Measurements from ENCODE around the gene IFITM10.
"Not testable (repeated sequence)": the region's sequence is repeated elsewhere in the genome, so short reads cannot be mapped to it uniquely, and the experiment has no call there.

DNA sequence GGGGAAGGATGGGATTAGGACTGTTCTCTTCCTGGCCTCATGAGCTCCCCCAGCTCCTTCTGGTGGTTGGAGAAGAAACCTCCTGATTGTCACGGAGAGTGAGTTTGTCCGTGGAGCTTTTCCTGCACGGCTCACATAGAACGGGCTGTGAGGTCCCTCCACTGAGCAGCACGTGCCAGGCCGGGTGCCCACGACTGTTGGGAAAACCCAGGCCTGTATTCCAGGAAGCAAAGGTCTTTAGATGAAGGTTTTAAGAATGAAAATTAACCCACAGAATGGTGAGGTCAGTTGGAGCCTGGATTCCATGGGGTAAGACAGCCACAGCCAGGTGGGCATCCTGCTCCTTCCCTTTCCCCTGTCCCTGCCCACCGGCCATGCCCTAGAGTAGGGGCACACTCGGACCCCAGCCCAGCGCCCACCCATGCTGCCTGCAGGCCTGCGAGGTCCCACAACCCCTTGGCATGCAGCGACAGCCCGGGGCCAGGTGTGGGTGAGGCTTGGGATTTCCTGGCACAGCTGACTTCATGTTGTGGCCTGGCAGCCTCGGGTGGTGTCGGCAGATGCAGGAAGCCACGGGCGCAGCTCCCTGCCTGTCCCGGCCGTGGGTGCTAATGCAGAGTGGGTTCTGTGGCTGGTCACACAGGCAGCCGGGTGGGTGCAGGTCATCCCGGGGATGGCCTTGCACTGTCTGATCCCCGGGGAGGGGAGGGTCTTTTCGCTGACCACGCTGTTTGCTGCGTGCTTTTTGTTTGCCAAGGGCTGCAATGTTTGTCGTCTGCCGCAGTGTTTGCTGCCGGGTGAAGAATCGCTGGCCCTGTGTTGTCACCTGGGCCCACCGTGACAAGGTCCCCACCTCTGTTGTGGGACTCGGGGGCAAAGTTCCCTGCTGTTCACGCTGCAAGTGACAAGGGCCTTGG is 60.9 kb downstream of the IFITM10 start:
- TF ChIP-seq, protein P1, sequence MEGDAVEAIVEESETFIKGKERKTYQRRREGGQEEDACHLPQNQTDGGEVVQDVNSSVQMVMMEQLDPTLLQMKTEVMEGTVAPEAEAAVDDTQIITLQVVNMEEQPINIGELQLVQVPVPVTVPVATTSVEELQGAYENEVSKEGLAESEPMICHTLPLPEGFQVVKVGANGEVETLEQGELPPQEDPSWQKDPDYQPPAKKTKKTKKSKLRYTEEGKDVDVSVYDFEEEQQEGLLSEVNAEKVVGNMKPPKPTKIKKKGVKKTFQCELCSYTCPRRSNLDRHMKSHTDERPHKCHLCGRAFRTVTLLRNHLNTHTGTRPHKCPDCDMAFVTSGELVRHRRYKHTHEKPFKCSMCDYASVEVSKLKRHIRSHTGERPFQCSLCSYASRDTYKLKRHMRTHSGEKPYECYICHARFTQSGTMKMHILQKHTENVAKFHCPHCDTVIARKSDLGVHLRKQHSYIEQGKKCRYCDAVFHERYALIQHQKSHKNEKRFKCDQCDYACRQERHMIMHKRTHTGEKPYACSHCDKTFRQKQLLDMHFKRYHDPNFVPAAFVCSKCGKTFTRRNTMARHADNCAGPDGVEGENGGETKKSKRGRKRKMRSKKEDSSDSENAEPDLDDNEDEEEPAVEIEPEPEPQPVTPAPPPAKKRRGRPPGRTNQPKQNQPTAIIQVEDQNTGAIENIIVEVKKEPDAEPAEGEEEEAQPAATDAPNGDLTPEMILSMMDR (IDR thresholded peaks at IDR 0.05): not testable (repeated sequence)
- not testable (repeated sequence) for TF ChIP-seq POLR2A (IDR thresholded peaks at IDR 0.05)

Measured in heart left ventricle (tissue), 13 donors.